Natural killer cell treated with Interleukin-12 subunit alpha and Interleukin-12 subunit beta and Interleukin-15 and Interleukin-18, amount 100 ng/mL, for 72 hours (primary cell): ENCODE data around the gene INO80D. TPM values are rescaled to one million over a fixed set of nuclear protein-coding genes. Genes with fewer than 3 reads are reported as not detected.

ENCODE experiments used
- ATAC-seq, 2 donors: fragments of 150-1000 bp; cut with Tn5 transposase in 1 of 2; sonication (Bioruptor Pico), chemical (Tn5 transposase) in 1 of 2; 2 replicates each; pipeline ENCODE4 v1.10.0; 2021
- DNase-seq: peaks from one replicate; pipeline ENCODE4 v3.0.0; 2022; ENCODE audit warnings: low spot score
- H3K27ac Mint-ChIP-seq, 2 donors: 1 replicate in 1 of 2; 2 replicates in 1 of 2; pipeline ENCODE4 v1.8.0; 2022; ENCODE audit warnings: mixed read lengths in 2 of 2, mild to moderate bottlenecking in 1 of 2, moderate library complexity in 1 of 2
- H3K27me3 Mint-ChIP-seq, 2 donors: 1 replicate in 1 of 2; 2 replicates in 1 of 2; pipeline ENCODE4 v1.8.0; 2022; ENCODE audit warnings: mixed read lengths in 2 of 2
- H3K36me3 Mint-ChIP-seq: one replicate; pipeline ENCODE4 v1.8.0; 2022; ENCODE audit warnings: mixed read lengths
- H3K4me1 Mint-ChIP-seq, 2 donors: 1 replicate in 1 of 2; 2 replicates in 1 of 2; pipeline ENCODE4 v1.8.0; 2022; ENCODE audit warnings: low read depth in 2 of 2, mixed read lengths in 2 of 2, mild to moderate bottlenecking in 1 of 2
- H3K4me3 Mint-ChIP-seq: one replicate; pipeline ENCODE4 v1.8.0; 2022; ENCODE audit warnings: mixed read lengths
- H3K9me3 Mint-ChIP-seq: 2 replicates; pipeline ENCODE4 v1.8.0; 2022; ENCODE audit warnings: mixed read lengths
- total RNA-seq, 2 donors: library from RNA; stranded (reverse); gene quantifications; one replicate each; pipeline ENCODE4 v1.2.3, GENCODE V29; 2022

Gene INO80D
- total RNA-seq, 2 donors from 2014 or later, result 36.0 to 37.5 TPM

GRCh38 chr2:205946226-205946625 lies 139.7 kb downstream of the INO80D start:
- no peak for ATAC-seq
- Mint-ChIP-seq H3K9me3 (no peaks in the 10 kb centered on the region), H3K4me1 (no peaks in the 10 kb centered on the region), H3K27me3 (peaks cover 25 to 30% of the 10 kb centered on the region in 2 donors), H3K4me3 (no peak overlapping the region), H3K27ac (no peak overlapping the region), H3K36me3 (no peaks in the 10 kb centered on the region)
- no peak for DNase-seq

Other genes starting within 250 kb of the INO80D start
- gene NDUFS1, start 73.3 kb upstream of the INO80D start, total RNA-seq, result 10 to 100 TPM; 73.4 to 78.0 TPM
- 100 to 1,000 TPM; 408 to 472 TPM for gene EEF1B2, start 73.7 kb upstream of the INO80D start, total RNA-seq
- 1 to 10 TPM; 3.9 to 6.0 TPM for gene ZDBF2, start 188.5 kb upstream of the INO80D start, total RNA-seq